Measurements from ENCODE around the gene INO80D. TPM values are rescaled to one million over a fixed set of nuclear protein-coding genes. Genes with fewer than 3 reads are reported as not detected.
A peak's percentile ranks its signal among the peaks of the same experiment; 100 is the strongest.
"Not testable (repeated sequence)": the region's sequence is repeated elsewhere in the genome, so short reads cannot be mapped to it uniquely, and the experiment has no call there.

The INO80D gene
- total RNA-seq, 1 donor from 2014 or later, result 21.1 TPM

DNA sequence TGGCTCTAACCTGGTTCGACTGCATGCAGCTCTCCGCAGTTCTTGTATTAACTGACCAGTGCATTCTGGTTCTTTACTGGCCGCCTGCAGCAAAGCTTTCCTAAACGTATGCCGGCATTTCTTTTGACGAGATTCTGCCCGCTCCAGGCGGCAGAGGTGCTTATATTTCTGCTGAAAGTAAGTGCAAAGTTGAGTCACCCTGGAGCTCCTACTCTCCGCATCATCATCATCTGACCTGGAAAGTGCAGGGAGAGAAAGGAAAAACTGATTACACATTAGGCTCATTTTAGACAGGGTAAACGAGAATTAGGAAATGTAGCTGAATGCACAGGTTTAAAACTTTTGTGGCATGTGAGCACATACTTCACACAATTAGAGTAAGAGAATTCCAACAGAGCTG, 57.9 kb downstream of the INO80D start:
- no peak for TF ChIP-seq EZH2 (IDR thresholded peaks at IDR 0.05; ENCODE audit: insufficient read depth, low read length)
- TF ChIP-seq, protein P1, sequence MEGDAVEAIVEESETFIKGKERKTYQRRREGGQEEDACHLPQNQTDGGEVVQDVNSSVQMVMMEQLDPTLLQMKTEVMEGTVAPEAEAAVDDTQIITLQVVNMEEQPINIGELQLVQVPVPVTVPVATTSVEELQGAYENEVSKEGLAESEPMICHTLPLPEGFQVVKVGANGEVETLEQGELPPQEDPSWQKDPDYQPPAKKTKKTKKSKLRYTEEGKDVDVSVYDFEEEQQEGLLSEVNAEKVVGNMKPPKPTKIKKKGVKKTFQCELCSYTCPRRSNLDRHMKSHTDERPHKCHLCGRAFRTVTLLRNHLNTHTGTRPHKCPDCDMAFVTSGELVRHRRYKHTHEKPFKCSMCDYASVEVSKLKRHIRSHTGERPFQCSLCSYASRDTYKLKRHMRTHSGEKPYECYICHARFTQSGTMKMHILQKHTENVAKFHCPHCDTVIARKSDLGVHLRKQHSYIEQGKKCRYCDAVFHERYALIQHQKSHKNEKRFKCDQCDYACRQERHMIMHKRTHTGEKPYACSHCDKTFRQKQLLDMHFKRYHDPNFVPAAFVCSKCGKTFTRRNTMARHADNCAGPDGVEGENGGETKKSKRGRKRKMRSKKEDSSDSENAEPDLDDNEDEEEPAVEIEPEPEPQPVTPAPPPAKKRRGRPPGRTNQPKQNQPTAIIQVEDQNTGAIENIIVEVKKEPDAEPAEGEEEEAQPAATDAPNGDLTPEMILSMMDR (IDR thresholded peaks at IDR 0.05; ENCODE audit: insufficient read depth, low read depth, low read length), result no peak
- Histone ChIP-seq H3K4me2 (ENCODE audit: low read length) (no peak overlapping the region), H3K27me3 (ENCODE audit: insufficient read depth, low read length) (no peaks in the 10 kb centered on the region), H3K27ac (ENCODE audit: low read depth, low read length) (no peak overlapping the region), H3K4me3 (ENCODE audit: insufficient read depth, low read depth, low read length) (no peak overlapping the region), H3K79me2 (ENCODE audit: insufficient read depth, low read length) (peaks cover 14% of the 10 kb centered on the region), H3K4me1 (ENCODE audit: insufficient read depth, low read length) (peaks cover 12% of the 10 kb centered on the region), H3K9me3 (ENCODE audit: insufficient read depth, low read depth, low read length) (no peaks in the 10 kb centered on the region), H3K9ac (ENCODE audit: low read length) (no peak overlapping the region), H3K36me3 (ENCODE audit: insufficient read depth, low read length) (peaks cover 2% of the 10 kb centered on the region), H4K20me1 (ENCODE audit: insufficient read depth, low read length) (peaks cover 25% of the 10 kb centered on the region), H2AFZ (ENCODE audit: low read depth, low read length) (no peak overlapping the region)
- Mint-ChIP-seq H3K27ac (ENCODE audit: unreplicated experiment) (peak overlapping the region; percentile 76), H3K36me3 (ENCODE audit: low read depth, unreplicated experiment) (peaks cover 18% of the 10 kb centered on the region), H3K9me3 (ENCODE audit: unreplicated experiment) (peaks cover 6% of the 10 kb centered on the region), H3K4me3 (ENCODE audit: unreplicated experiment) (no peak overlapping the region), H3K4me1 (ENCODE audit: low read depth, unreplicated experiment) (peaks cover 7% of the 10 kb centered on the region), H3K27me3 (ENCODE audit: low read depth, unreplicated experiment) (no peaks in the 10 kb centered on the region)
- no peak for FAIRE-seq
- no peak for DNase-seq (ENCODE audit: low read depth)

DNA sequence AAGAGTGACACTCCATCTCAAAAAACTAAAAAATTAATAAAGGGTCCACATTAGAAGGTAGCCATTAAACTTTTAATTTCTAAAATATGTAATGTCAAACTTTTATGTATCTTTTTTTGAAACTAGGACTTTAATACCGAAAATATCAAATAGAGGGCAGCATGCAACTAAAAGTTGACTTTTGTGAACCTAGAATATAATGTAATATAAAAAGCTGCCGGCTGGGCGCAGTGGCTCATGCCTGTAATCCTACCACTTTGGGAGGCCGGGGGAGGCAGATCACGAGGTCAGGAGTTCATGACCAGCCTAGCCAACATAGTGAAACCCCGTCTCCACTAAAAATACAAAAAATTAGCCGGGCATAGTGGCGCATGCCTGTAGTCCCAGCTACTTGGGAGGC, 62.8 kb downstream of the INO80D start:
- Mint-ChIP-seq H3K4me3 (ENCODE audit: unreplicated experiment) (no peak overlapping the region), H3K27ac (ENCODE audit: unreplicated experiment) (no peak overlapping the region), H3K27me3 (ENCODE audit: low read depth, unreplicated experiment) (no peaks in the 10 kb centered on the region), H3K9me3 (ENCODE audit: unreplicated experiment) (no peaks in the 10 kb centered on the region), H3K4me1 (ENCODE audit: low read depth, unreplicated experiment) (peaks cover 3% of the 10 kb centered on the region), H3K36me3 (ENCODE audit: low read depth, unreplicated experiment) (no peaks in the 10 kb centered on the region)
- Histone ChIP-seq H3K36me3 (ENCODE audit: insufficient read depth, low read length) (peaks cover 7% of the 10 kb centered on the region), H2AFZ (ENCODE audit: low read depth, low read length) (no peak overlapping the region), H3K4me2 (ENCODE audit: low read length) (no peak overlapping the region), H3K27ac (ENCODE audit: low read depth, low read length) (no peak overlapping the region), H3K9ac (ENCODE audit: low read length) (no peak overlapping the region), H3K4me3 (ENCODE audit: insufficient read depth, low read depth, low read length) (no peak overlapping the region), H3K27me3 (ENCODE audit: insufficient read depth, low read length) (no peaks in the 10 kb centered on the region), H4K20me1 (ENCODE audit: insufficient read depth, low read length) (no peaks in the 10 kb centered on the region), H3K79me2 (ENCODE audit: insufficient read depth, low read length) (no peaks in the 10 kb centered on the region), H3K4me1 (ENCODE audit: insufficient read depth, low read length) (no peaks in the 10 kb centered on the region), H3K9me3 (ENCODE audit: insufficient read depth, low read depth, low read length) (no peaks in the 10 kb centered on the region)
- DNase-seq (ENCODE audit: low read depth) (no peak), FAIRE-seq (no peak)
- TF ChIP-seq, protein P1 (IDR thresholded peaks at IDR 0.05; ENCODE audit: insufficient read depth, low read depth, low read length), result no peak
- no peak for TF ChIP-seq EZH2 (IDR thresholded peaks at IDR 0.05; ENCODE audit: insufficient read depth, low read length)

DNA sequence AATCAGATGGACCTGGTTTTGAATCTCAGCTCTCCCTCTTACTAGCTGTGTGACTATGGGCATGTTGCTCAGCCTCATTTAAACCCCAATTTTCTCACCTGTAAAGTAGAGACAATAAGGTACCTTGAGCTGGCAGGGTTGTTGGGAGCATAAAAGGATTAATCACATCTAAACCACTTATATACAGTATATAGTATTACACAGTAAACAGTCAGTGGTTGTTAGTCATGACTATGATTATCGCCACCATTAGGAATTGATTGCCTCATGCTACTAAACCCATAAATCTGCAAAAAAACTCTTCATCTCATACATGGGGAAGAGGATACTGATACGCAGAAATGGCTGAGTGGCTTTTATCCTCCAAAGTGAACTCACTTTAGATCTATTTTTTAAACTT, 65.8 kb downstream of the INO80D start:
- H3K4me3 Mint-ChIP-seq (ENCODE audit: unreplicated experiment), result no peak overlapping the region
- Histone ChIP-seq H3K9ac (ENCODE audit: low read length) (no peak overlapping the region), H3K79me2 (ENCODE audit: insufficient read depth, low read length) (no peaks in the 10 kb centered on the region), H3K27ac (ENCODE audit: low read depth, low read length) (no peak overlapping the region), H3K4me1 (ENCODE audit: insufficient read depth, low read length) (no peaks in the 10 kb centered on the region), H3K4me2 (ENCODE audit: low read length) (no peak overlapping the region), H3K9me3 (ENCODE audit: insufficient read depth, low read depth, low read length) (no peaks in the 10 kb centered on the region), H4K20me1 (ENCODE audit: insufficient read depth, low read length) (no peaks in the 10 kb centered on the region), H3K27me3 (ENCODE audit: insufficient read depth, low read length) (no peaks in the 10 kb centered on the region), H2AFZ (ENCODE audit: low read depth, low read length) (no peak overlapping the region), H3K36me3 (ENCODE audit: insufficient read depth, low read length) (peaks cover 8% of the 10 kb centered on the region), H3K4me3 (ENCODE audit: insufficient read depth, low read depth, low read length) (no peak overlapping the region)
- H3K9me3 Mint-ChIP-seq (ENCODE audit: unreplicated experiment), result peaks cover 7% of the 10 kb centered on the region
- peaks cover 13% of the 10 kb centered on the region for H3K36me3 Mint-ChIP-seq (ENCODE audit: low read depth, unreplicated experiment)
- DNase-seq (ENCODE audit: low read depth) (no peak), FAIRE-seq (no peak)
- H3K27ac Mint-ChIP-seq (ENCODE audit: unreplicated experiment), result peak overlapping the region; percentile 53
- no peaks in the 10 kb centered on the region for H3K4me1 Mint-ChIP-seq (ENCODE audit: low read depth, unreplicated experiment)
- TF ChIP-seq EZH2 (IDR thresholded peaks at IDR 0.05; ENCODE audit: insufficient read depth, low read length), result no peak
- TF ChIP-seq, protein P1 (IDR thresholded peaks at IDR 0.05; ENCODE audit: insufficient read depth, low read depth, low read length), result no peak
- no peaks in the 10 kb centered on the region for H3K27me3 Mint-ChIP-seq (ENCODE audit: low read depth, unreplicated experiment)

DNA sequence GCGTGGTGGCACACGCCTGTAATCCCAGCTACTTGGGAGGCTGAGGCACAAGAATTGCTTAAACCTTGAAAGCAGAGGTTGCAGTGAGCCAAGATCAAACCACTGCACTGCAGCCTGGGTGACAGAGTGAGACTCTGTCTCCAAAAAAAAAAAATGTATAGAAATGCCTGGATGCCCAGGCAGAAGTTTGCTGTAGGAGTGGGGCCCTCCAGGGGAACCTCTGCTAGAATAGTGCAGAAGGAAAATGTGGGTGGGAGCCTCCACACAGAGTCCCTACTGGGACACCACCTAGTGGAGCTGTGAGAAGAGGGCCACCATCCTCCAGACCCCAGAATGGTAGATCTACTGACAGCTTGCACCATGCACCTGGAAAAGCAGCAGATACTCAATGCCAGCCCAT, 70.2 kb downstream of the INO80D start:
- not testable (repeated sequence) for FAIRE-seq

More for the DNA sequence above, 70.2 kb downstream of the INO80D start:
- not testable (repeated sequence) for H3K4me2 ChIP-seq (ENCODE audit: low read length); H2AFZ ChIP-seq (ENCODE audit: low read depth, low read length); DNase-seq (ENCODE audit: low read depth); H3K4me1 ChIP-seq (ENCODE audit: insufficient read depth, low read length); H3K36me3 ChIP-seq (ENCODE audit: insufficient read depth, low read length); H3K9ac ChIP-seq (ENCODE audit: low read length); H3K9me3 Mint-ChIP-seq (ENCODE audit: unreplicated experiment); H3K27me3 Mint-ChIP-seq (ENCODE audit: low read depth, unreplicated experiment); H3K4me3 ChIP-seq (ENCODE audit: insufficient read depth, low read depth, low read length); H4K20me1 ChIP-seq (ENCODE audit: insufficient read depth, low read length); H3K27me3 ChIP-seq (ENCODE audit: insufficient read depth, low read length); H3K4me1 Mint-ChIP-seq (ENCODE audit: low read depth, unreplicated experiment); H3K9me3 ChIP-seq (ENCODE audit: insufficient read depth, low read depth, low read length); H3K27ac Mint-ChIP-seq (ENCODE audit: unreplicated experiment); H3K79me2 ChIP-seq (ENCODE audit: insufficient read depth, low read length); H3K4me3 Mint-ChIP-seq (ENCODE audit: unreplicated experiment); H3K27ac ChIP-seq (ENCODE audit: low read depth, low read length)
- H3K36me3 Mint-ChIP-seq (ENCODE audit: low read depth, unreplicated experiment), result peaks cover 24% of the 10 kb centered on the region

All from astrocyte (in vitro differentiated cells and primary cell).